ENCODE data around the gene MEGF6. TPM values are rescaled to one million over a fixed set of nuclear protein-coding genes. Genes with fewer than 3 reads are reported as not detected.

Gene MEGF6
- total RNA-seq, 2 experiments from 2014 or later = 57.5 to 62.2 TPM

DNA sequence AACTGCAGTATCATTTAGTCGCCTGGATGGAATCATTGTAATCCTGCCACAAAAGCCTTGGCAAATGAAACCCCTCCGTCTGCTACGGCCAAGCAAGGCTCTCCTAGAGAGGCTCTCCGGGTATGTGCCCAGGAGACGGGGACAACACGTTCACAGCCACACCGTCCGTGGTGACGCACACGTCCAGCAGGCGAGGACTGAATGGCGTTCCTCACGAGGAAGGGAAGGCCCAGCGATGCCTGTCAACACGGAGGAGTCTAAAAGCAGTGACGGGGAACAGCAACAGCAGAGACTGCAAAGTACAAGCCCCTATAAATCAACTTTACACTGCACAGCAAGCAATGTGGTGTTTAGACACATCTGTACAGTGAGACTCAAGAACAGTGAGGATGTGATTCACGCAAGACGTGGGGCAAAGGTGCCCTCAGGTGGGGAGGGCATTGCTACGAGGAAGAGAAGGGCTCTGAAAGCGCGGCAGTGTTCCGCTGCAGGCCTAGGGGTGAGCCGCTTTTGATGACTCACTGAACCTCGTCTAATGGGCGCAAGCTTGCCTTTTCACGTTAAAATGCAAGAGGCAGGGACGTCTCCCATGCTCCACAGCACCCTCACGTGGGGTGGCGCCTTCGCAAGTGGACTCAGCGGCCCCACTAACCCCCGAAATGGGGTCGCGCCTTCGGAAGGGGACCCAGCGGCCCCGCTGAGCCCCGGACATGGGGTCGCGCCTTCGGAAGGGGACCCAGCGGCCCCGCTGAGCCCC, 31.8 kb upstream of the MEGF6 start:
- ATAC-seq (ENCODE audit: poor library complexity) (no peak), DNase-seq (no peak)
- peaks cover 6% of the 10 kb centered on the region for H3K4me1 Mint-ChIP-seq (ENCODE audit: low read depth)
- no peak overlapping the region for H3K27ac ChIP-seq (ENCODE audit: low read depth in 1 of 2, low read length in 2 of 2)
- peaks cover 52% of the 10 kb centered on the region for H3K36me3 Mint-ChIP-seq (ENCODE audit: low read depth)
- H3K9me3 Mint-ChIP-seq = no peaks in the 10 kb centered on the region
- intact Hi-C loops (cut with DNase I, micrococcal nuclease) = no loop called here
- H3K27me3 Mint-ChIP-seq = no peaks in the 10 kb centered on the region
- no peaks in the 10 kb centered on the region for H3K4me1 ChIP-seq (ENCODE audit: insufficient read depth, low read length)
- POLR2A ChIA-PET = no interaction called here
- H3K27ac Mint-ChIP-seq = no peak overlapping the region
- no peak overlapping the region for H3K4me3 ChIP-seq (ENCODE audit: low read length)
- no peak for TF ChIP-seq CTCF (IDR thresholded peaks at IDR 0.05)
- CTCF ChIA-PET = no interaction called here
- H3K36me3 ChIP-seq (ENCODE audit: insufficient read depth, low read length) = peaks cover 49% of the 10 kb centered on the region
- H3K4me3 Mint-ChIP-seq = no peak overlapping the region
- no peaks in the 10 kb centered on the region for H3K9me3 ChIP-seq (ENCODE audit: control insufficient read depth in 1 of 2, insufficient read depth in 1 of 2, low read length in 2 of 2)
- H3K27me3 ChIP-seq (ENCODE audit: control insufficient read depth in 1 of 2, insufficient read depth in 2 of 2, low read length in 2 of 2) = no peaks in the 10 kb centered on the region

- CTCF ChIA-PET = no interaction called here
- no peaks in the 10 kb centered on the region for H3K27me3 ChIP-seq (ENCODE audit: control insufficient read depth in 1 of 2, insufficient read depth in 2 of 2, low read length in 2 of 2)
- H3K27me3 Mint-ChIP-seq = no peaks in the 10 kb centered on the region
- ATAC-seq (ENCODE audit: poor library complexity) = no peak
- no peak for DNase-seq
- no peaks in the 10 kb centered on the region for H3K4me1 Mint-ChIP-seq (ENCODE audit: low read depth)
- TF ChIP-seq CTCF (IDR thresholded peaks at IDR 0.05) = no peak
- no peak overlapping the region for H3K27ac Mint-ChIP-seq
- no peaks in the 10 kb centered on the region for H3K9me3 ChIP-seq (ENCODE audit: control insufficient read depth in 1 of 2, insufficient read depth in 1 of 2, low read length in 2 of 2)
- POLR2A ChIA-PET = no interaction called here
- H3K9me3 Mint-ChIP-seq = no peaks in the 10 kb centered on the region
- no peak overlapping the region for H3K27ac ChIP-seq (ENCODE audit: low read depth in 1 of 2, low read length in 2 of 2)
- H3K36me3 ChIP-seq (ENCODE audit: insufficient read depth, low read length) = peaks cover 56% of the 10 kb centered on the region
- H3K4me3 Mint-ChIP-seq = no peak overlapping the region
- no peak overlapping the region for H3K4me3 ChIP-seq (ENCODE audit: low read length)
- no peaks in the 10 kb centered on the region for H3K4me1 ChIP-seq (ENCODE audit: insufficient read depth, low read length)
- intact Hi-C loops (cut with DNase I, micrococcal nuclease) = no loop called here
- peaks cover 58% of the 10 kb centered on the region for H3K36me3 Mint-ChIP-seq (ENCODE audit: low read depth)
Observed at GRCh38 chr1:3641816-3642215, 30.5 kb upstream of the MEGF6 start.

- peaks cover 58% of the 10 kb centered on the region for H3K36me3 Mint-ChIP-seq (ENCODE audit: low read depth)
- Histone ChIP-seq H3K27ac (ENCODE audit: low read depth in 1 of 2, low read length in 2 of 2) (no peak overlapping the region), H3K36me3 (ENCODE audit: insufficient read depth, low read length) (peaks cover 56% of the 10 kb centered on the region), H3K9me3 (ENCODE audit: control insufficient read depth in 1 of 2, insufficient read depth in 1 of 2, low read length in 2 of 2) (no peaks in the 10 kb centered on the region), H3K27me3 (ENCODE audit: control insufficient read depth in 1 of 2, insufficient read depth in 2 of 2, low read length in 2 of 2) (no peaks in the 10 kb centered on the region), H3K4me1 (ENCODE audit: insufficient read depth, low read length) (no peaks in the 10 kb centered on the region), H3K4me3 (ENCODE audit: low read length) (no peak overlapping the region)
- TF ChIP-seq CTCF (IDR thresholded peaks at IDR 0.05) = no peak
- ChIA-PET CTCF (no interaction called here), POLR2A (no interaction called here)
- no peaks in the 10 kb centered on the region for H3K9me3 Mint-ChIP-seq
- intact Hi-C loops (cut with DNase I, micrococcal nuclease) = no loop called here
- DNase-seq (no peak), ATAC-seq (ENCODE audit: poor library complexity) (no peak)
- no peaks in the 10 kb centered on the region for H3K4me1 Mint-ChIP-seq (ENCODE audit: low read depth)
- H3K4me3 Mint-ChIP-seq = no peak overlapping the region
- H3K27me3 Mint-ChIP-seq = no peaks in the 10 kb centered on the region
- no peak overlapping the region for H3K27ac Mint-ChIP-seq
Observed at GRCh38 chr1:3641046-3641760, 29.9 kb upstream of the MEGF6 start.

Measured in CD4-positive, alpha-beta T cell (primary cell).